ENCODE data around the gene AKAP10.

GRCh38 chr17:19958023-19958422, 19.6 kb downstream of the AKAP10 start:
- no peak for TF ChIP-seq POLR2A (IDR thresholded peaks at IDR 0.05; ENCODE audit: low read length)
- no peak for TF ChIP-seq GATA1 (IDR thresholded peaks at IDR 0.05; ENCODE audit: low read depth, low read length)

All from erythroblast (primary cell).